GM06990 (cell line): Measurements from ENCODE around the gene KIF13A.

Experiments
- DNase-seq: peaks from one replicate; pipeline ENCODE4 v3.0.0-alpha.2; 2011; ENCODE audit not compliant: insufficient read length; ENCODE audit errors: extremely low read depth
- H3K27me3 ChIP-seq: replicated peaks from 2 replicates; pipeline ENCODE4 v1.6.0; 2011; ENCODE audit warnings: low read length; ENCODE audit not compliant: control insufficient read depth, insufficient read depth
- H3K36me3 ChIP-seq: 2 replicates; pipeline ENCODE4 v1.5.1; 2011; ENCODE audit warnings: low read length; ENCODE audit not compliant: control insufficient read depth, insufficient read depth
- H3K4me3 ChIP-seq: replicated peaks from 2 replicates; pipeline ENCODE4 v1.5.1; 2011; ENCODE audit warnings: low read depth, mild to moderate bottlenecking, control low read depth, low read length
- CTCF ChIP-seq: IDR thresholded peaks from 2 replicates; pipeline ENCODE4 v1.5.1; 2011; ENCODE audit warnings: low read length, control low read depth, mild to moderate bottlenecking, inconsistent platforms; ENCODE audit not compliant: insufficient read depth, poor library complexity, severe bottlenecking

Gene KIF13A

GRCh38 chr6:17985934-17986655 is 1.3 kb downstream of the KIF13A start:
- DNase-seq = no peak
- no peaks in the 10 kb centered on the region for H3K36me3 ChIP-seq
- H3K27me3 ChIP-seq = peaks cover 3% of the 10 kb centered on the region
- H3K4me3 ChIP-seq = no peak overlapping the region
- no peak for TF ChIP-seq CTCF

GRCh38 chr6:17984812-17985670 is 2.4 kb downstream of the KIF13A start:
- Histone ChIP-seq H3K36me3 (no peaks in the 10 kb centered on the region), H3K4me3 (no peak overlapping the region), H3K27me3 (peaks cover 3% of the 10 kb centered on the region)
- no peak for DNase-seq
- TF ChIP-seq CTCF = no peak

- H3K4me3 ChIP-seq = no peak overlapping the region
- TF ChIP-seq CTCF = no peak
- no peak for DNase-seq
- no peaks in the 10 kb centered on the region for H3K36me3 ChIP-seq
- H3K27me3 ChIP-seq = peaks cover 3% of the 10 kb centered on the region
Measured at GRCh38 chr6:17984399-17984798, 3.0 kb downstream of the KIF13A start.

- peaks cover 2% of the 10 kb centered on the region for H3K27me3 ChIP-seq
- no peaks in the 10 kb centered on the region for H3K36me3 ChIP-seq
- no peak overlapping the region for H3K4me3 ChIP-seq
- DNase-seq = no peak
- TF ChIP-seq CTCF = no peak
Measured at GRCh38 chr6:17983730-17984129, 3.7 kb downstream of the KIF13A start.

GRCh38 chr6:17980329-17980728 is 7.1 kb downstream of the KIF13A start:
- no peak for TF ChIP-seq CTCF

More at GRCh38 chr6:17980329-17980728, 7.1 kb downstream of the KIF13A start:
- no peaks in the 10 kb centered on the region for H3K36me3 ChIP-seq
- no peak overlapping the region for H3K4me3 ChIP-seq
- H3K27me3 ChIP-seq = no peaks in the 10 kb centered on the region
- no peak for DNase-seq
